ENCODE results near the gene ARHGAP30.
"Not testable (repeated sequence)": the region's sequence is repeated elsewhere in the genome, so short reads cannot be mapped to it uniquely, and the experiment has no call there.

Gene ARHGAP30

DNA sequence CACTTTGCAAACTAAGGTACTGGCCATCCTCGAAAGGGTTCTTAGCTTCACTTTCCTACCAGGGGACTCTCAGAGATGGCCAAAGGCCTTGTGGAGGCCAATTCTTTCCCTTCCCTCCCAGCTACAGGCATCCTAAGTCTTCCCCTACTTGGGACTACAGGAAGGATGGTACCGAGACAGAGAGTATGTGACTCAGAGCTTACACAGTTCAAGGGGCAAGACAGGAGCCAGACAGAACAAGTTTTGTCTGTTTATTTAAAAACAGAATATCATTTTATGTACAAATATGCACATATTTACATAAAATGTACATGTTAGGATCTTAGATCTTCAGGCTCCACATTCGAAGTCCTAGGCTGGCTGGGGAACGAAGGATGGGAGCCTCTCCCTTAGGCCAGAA, 1.1 kb upstream of the ARHGAP30 start:
- DNase-seq = no peak

DNA sequence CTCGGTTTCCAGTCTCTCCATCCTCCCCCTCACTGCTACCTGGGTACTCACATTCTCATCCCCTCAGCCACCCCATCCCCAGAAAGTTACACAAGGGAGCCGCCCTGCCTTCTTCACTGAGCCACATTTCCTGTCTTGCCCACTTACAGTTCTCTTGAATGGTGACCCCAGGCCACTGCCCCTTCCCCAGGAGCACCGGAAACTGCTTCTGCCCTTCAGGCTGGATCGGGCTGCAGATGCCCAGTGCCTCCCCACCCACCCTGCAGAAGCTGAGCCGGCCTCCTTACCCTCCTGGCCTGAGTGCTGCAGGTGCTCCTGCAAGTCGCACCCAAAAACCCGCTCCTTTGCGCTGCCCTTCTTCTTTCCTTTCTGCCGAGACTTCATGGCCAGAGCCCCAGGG, 450 bp downstream of the ARHGAP30 start:
- no peak for DNase-seq

DNA sequence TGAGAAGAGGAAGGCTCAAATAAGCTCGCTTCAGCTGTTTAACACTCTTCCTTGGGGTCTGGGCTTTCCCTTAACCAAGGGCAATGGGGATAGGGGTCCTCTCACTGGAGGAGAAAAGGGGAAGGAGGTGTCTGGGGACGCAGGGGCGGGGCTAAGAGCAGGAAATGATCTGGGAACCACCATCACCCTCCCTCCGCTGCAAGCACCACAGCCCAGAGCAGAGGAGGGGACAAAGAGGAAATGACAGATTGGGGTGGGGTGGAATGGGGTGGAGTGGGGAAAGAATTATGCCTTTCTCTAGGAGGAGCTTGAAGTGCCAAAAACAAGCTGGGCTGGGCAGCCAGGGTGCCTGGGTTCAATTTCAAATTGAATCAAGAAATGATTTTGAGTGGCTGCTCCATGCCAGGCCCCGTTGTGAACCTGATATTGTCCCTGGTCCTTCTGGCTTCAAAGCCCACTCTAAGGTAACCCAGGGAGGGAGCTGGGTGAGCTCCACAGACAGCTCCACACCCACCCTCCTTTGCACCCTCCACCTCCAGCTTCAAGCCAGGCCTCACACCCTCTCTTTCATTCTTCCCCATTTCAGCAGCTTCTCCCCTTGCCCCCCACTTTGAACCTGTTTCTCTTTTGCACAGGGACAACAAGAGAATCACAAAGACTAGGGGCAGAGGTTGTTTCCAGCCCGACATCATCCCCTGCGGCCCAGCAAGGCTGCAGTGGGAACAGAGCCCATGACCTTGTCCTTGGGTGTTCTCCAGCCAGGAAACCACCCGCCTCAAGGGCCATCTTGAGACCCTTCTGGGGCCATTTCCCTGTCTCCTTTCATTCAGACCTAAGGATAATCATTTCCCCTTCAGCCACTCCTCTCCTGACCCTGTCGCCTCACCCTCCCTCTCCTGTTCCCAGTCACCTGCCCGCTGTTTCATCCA, 1.1 kb downstream of the ARHGAP30 start:
- no peak for DNase-seq

DNA sequence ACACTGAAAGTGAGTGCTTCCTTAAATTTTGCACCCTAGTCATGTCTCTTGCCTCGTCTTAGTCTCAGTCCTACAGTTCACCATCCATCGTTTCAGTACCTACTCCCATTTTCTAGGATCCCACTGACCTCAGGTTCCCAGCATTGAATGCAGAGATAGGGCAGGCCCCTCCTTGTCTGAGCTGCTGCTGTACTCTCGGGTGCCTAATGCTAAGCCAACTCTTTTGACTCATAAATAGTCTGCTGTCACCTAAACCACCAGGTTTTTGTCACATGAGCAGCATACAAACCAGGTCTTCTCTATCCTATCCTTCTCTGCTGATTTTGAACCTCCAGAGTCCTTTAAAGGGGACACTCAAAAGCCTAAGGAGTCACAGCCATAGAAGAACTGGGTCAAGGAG, 3.0 kb downstream of the ARHGAP30 start:
- DNase-seq = no peak

DNA sequence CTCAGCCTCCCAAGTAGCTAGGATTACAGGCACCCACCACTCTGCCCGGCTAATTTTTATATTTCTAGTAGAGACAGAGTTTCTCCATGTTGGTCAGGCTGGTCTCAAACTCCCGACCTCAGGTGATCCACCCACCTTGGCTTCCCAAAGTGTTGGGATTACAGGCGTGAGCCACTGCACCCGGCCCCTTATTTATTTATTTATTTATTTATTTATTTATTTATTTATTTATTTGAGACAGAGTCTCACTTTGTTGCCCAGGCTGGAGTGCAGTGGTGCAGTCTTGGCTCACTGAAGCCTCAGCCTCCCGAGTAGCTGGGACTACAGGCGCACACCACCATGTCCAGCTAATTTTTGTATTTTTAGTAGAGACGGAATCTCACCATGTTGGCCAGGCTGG, 4.0 kb downstream of the ARHGAP30 start:
- not testable (repeated sequence) for DNase-seq

DNA sequence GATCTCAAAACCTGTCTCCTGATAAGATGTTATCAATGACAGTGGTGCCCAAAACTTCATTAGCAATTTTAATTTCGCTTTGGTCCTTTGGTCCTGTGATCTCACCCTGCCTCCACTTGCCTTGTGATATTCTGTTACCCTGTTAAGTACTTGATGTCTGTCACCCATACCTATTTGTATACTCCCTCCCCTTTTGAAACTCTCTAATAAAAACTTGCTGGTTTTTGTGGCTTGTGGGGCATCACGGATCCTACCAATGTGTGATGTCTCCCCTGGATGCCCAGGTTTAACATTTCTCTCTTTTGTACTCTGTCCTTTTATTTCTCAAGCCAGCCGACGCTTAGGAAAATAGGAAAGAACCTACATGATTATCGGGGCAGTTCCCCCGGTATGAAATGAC, 5.8 kb downstream of the ARHGAP30 start:
- not testable (repeated sequence) for DNase-seq

DNA sequence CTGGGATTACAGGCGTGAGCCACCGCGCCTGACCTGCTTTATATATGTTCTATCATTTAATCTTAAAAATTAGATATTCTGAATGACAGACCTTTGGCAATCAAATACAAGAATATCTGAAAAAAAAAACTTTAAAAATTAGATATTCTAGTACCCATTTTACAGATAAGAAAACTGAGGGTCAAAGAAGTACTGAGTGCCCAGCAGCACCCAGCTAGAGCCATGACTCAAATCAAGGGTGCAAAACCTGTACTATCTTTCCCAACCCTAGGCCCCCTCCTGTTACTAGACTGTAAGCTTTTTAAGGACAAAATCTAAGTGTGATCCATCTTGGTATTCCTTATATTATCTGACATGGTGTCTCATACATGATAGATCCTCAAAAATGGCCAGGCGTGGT, 8.3 kb downstream of the ARHGAP30 start:
- no peak for DNase-seq

DNA sequence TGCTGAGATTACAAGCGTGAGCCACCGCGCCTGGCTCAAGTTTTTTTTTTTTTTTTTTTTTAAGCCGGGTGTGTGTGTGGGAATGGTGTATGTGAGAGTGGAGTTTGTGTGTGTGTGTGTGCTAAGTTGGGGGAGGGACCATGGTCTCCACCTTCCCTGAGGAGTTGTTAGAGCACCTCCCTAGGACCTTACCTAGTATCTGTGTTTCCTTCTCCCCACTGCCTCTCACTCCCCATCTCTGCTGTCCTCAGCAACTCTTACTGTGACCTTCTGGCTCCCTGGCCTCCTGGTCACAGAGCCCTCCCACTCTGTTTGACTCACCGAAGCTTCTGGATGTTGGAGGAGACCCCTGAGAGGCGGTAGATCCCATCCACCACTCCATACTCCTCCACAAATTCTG, 10.4 kb downstream of the ARHGAP30 start:
- DNase-seq = no peak

DNA sequence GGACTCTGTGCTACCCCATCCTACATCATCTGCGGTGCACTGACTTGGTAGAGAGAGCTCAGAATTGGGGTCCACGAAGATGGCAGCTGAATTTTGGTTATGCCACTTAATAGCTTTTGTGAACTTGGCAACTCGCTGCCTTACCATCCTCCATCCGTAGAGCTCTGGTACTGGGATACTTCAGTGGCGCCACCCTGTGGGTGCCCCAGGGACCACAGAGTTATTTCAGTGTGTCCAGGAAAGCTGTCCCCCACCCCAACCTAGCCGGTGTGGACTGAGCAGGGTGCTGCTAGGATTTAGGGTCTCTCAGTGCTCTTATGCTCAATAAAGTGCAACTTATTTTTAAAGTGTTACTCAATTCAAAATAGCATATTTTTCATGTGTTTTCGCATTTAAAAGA, 14.9 kb downstream of the ARHGAP30 start:
- no peak for DNase-seq

DNA sequence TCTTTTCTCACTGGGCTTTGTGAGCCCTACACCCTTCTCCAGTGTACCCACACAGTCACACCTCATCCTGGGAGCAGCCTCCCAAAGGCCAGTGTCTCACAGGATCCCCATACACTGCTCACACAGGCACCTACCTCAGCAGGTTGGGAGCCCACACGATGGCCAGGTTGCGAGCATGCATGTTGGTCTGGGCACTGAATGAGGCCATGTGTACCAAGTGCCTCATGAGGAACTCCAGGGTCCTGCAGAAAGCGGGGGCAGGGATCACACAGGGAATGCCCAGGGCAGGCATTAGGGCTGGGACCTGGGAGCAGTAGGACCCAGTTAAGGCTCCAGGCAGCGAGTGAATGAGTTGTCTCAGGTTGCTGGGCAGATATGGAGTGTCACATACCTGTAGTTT, 15.5 kb downstream of the ARHGAP30 start:
- no peak for DNase-seq

DNA sequence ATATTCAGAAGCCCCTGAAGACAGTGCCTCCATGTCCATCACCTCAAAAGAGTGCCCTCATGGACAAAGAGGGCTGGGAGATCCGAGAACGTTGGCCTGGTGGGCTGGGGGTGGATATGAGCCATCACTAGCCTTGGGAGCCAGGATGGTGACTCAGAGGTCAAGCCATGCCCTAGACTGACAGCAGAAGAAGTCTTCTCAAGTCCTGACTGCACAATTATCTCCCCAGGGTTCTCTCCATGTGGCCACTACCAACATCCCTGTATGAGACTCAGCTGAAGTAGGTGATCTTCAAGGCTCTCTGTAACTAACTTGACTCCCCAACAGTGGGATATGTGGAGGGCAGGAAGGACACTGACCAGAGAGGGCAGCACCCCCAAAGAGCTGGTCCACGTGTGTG, 16.8 kb downstream of the ARHGAP30 start:
- no peak for DNase-seq

DNA sequence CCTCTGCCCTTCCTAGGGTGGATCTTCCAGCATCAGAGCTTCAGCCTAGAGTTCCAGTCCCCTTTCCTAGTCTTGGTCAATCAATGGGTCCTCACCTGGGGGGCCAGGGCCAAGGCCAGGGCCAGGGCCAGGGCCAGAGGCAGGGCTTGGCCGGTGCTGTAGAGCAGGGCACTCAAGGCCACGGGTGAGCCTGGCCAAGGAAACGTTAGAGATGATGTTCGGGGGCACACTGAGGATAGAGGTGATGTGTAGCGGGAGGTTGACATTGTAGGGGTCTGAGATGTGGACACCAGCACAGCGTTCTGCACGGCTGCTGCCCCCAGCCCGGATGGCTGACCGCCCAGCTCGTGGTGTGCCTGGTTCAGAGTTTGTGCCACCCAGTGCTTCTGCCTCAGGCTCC, 18.5 kb downstream of the ARHGAP30 start:
- DNase-seq = no peak

DNA sequence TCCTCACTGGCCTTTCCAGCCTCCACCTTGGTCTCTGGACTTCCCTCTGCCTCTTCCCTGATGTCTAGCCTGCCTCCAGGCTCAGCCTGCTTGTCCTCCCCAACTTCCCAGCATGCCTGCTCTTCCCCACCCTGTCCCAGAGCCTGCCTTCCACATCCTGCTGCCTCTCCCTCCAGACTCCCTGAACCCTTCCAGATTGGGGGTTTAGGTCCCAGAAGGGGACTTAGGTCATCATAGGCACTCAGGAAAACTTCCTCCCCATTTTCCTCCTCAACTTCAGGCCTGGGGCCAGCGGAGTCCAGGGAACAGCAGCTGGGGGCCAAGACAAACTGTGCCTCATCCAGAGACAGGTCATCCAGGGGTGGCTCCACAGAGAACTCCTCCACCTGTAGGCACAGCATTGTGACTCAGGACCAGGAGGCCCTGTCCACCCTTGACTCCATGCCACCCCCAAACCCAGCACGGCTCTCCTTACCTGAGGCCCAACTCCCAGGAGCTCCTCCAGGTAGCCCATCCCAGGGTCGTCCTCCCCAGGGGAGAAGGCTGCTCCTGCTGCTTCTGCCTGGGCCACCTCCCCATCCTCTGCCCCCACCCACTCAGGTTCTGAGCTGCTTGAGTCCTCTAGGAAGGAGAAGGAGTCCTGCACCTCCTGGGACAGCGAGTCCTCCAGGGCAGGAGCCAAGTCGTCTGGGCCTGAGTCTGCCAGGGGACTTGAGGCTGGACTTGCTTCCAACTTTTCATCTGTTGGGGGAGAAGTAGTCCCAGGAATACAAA, 20.6 kb downstream of the ARHGAP30 start:
- DNase-seq = no peak

DNA sequence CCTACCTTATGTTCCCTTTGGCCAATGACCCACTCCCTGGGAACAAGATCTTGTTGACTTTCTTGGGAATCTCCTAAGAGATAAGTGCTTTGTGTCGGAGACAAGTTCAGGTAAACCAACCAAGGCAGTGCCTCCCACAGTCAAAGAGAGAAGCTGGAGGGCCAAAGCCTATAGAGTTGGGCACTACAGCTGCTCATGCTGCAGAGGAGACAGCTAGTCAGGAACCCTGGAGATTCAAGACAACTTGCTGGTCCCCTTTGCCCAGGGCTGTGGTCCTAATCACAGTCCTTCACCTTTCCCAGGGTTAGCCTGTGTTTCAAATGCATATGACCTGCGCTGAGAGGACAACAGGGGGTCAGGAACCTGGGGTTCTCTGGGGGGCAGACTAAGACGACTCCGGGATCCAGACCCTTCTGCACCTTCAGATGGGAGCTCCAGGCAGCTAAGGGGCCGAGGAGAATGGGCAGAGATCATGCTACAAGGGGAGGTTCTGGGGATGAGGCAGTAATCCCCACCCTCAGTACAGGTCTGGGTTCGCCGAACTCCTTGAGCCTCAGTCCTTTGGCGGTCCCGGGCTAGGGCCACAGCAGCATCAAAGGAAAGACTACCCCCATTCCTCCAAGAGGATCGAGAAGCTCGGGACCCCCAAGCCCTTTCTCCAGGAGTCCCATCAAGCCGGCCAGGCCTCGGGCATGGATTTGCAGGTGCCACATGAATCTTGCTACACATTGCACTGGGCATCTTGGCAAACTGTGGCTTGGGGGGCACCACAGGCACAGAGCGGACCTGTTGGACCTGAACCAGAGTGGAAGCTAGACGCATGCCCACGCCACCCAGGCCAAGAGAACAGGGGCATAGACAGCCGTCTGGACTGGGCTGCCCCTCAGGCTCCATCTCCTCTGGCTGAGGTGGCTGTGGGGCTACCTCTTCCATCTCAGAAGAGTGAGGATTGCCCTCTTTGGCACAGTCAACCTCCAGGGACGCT, 22.0 kb downstream of the ARHGAP30 start:
- no peak for DNase-seq

DNA sequence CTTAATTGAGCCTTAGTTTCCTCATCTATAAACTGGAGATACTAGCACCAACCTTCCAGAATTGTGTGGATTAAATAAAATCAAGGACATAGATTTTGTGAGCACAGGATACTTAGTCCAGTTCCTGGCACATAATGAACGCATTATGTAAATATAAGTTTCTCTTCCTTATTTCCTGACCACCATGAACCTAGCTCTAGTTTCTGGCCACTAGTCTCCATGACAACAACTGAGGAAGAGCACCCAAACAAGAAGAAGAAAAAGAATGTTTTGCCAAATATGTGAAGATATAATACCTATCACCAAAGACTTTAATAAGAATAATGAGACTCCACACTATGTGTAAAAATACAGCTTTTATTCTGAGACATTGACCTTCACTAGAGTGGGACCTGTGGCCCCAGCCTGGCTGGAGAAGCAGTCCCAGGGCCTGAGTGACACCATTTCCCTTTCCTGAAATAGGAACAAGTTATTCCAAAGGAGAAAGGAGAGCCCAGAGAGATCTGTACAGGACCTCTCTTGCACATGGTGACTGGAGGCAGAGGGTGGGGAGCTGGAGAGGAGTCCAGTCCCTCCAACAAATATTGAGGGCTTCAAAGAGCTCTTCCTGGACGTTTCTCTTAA, 23.0 kb downstream of the ARHGAP30 start:
- DNase-seq = no peak

DNA sequence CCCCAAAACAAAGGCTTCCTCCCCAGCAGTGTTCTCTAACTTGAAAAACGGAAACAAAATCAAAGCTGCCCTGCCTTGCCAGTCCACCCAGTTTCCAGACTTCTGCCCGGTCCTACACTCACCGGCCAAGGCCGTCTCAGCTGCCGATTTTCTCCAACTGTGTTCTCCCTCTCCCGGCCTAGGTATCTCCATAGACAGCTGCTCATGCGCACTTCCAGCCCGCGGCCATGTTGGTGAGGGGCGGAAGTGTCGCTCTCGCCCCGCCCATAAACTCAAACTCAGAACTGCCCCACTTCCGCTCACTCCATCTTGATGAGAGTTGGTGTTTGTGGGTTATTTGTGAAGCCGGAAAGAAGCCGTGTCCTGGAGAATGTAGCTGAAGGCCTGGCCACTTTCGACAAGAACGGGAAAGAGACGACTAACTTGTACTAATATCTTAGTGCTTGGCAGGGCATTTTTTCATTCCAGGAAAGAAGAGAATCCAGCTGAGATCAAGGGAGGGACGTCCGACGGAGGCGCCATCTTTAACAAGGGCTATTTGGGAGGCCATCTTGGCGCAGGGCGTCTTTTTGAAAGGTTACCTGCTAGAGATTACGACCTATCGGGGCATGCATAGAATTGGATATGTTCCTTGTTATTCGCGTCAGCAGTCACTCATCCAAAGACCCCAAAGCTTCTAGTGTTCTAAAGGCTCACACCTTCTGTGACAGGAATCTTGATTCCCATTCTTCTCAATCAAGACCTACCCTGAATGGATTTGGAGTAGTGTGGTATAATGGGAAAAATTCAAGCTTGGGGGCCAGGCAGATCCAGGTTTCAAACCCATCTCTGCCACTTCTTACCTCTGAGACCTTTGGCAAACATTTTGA, 23.7 kb downstream of the ARHGAP30 start, which contains the start of gene USF1:
USF1 (minus strand) TSS at position 242 of the 869 bp plus-strand sequence. CDS start 2,702 bp downstream, outside the sequence.
- peak; percentile 93 for DNase-seq

DNA sequence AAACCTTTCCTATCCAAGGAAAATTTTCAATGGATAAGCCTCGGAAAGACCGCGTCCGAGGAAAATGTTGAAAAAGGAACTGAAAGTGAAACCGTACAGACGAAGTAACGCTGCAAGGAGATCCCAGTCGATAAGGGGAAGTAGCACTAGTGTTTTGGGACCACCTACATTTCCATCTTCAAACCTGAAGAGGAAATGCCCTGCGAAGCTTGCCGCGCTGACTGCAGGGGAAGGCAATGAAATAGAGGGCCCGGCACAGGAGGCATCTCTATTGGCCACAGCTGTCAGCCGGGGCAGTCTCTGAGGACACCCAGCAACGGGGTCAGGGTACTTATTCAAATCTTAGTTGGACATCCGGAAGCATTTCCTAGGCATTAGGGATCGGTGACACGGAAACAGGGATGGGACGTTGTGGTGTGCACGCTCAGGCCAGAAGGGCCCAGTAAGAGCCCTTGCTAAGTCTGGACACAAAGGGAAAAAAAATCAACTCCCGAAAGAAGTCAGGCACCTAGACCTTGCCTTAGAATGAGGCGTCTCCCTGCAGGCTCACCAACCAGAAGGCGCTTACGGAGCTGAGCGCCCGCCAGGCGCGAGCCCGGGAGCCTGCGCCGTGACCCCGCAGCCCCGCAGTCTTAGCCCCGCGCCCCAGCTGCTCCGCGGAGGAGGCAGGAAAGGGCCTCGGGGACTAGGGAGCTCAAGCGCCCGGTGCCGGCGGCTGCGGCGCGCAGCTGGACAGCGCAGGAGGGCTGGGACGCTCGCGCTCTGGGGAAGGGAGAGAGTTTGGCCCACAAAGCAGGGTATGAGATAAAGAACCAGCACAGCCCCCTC, 24.6 kb downstream of the ARHGAP30 start:
- DNase-seq = peak; percentile 28

DNA sequence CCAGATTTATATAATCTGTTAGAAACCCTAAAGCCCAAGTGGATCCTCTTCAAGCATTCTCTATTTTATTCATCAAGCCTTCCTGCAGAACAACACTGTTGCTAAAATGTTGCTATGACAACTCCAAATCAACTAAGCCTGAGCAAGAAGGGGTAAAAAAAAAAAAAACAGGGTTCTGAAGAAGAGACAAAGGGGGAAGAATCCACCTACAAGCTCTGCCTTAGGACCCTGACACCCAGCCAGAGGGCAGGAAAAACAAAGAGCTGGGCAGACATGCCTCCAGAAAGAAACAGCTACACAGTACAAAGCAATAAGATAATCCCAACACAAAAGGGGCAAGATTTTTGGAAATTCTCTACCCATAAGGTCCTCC, 25.2 kb downstream of the ARHGAP30 start:
- DNase-seq = no peak

DNA sequence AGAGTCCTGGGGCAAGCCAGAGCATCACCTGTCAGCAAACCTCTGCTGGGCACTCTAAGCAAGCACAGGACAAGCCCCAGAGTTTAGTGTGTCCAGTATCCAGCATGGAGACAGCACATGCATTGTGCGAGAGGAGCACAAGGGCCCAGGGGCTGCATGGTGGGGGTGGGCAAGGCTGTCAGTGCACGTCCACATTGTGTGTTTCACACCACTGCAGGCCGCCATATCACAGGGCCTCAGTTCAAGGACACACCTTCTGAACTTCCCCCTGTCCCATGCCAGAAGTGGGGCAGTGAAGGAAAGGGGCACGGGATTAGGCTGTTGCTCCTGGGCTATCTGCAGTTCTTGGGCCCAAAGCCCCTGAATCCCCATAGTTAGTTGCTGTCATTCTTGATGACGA, 30.1 kb downstream of the ARHGAP30 start:
- DNase-seq = no peak

DNA sequence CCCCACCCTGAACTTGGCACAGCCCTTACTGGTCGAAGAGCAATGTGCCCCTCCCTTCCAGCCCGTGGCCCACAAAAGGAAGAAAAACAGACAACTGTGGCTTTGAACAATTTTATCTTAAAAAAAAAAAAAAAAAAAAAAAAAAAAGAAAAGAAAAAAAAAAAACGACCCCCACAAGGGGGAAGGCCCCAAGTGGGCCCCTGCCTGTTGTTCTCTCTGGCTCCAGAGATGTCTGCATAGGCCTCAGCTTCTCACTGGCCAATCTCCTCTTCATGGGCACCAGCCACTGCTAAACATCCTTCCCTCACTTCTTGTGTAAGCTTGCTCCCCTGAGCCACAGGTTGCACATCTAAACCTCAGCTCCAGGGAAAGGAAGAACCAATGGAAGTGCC, 30.5 kb downstream of the ARHGAP30 start:
- DNase-seq = no peak
